K562 (cell line): ENCODE data around the gene FAM186B. TPM values are rescaled to one million over a fixed set of nuclear protein-coding genes. Genes with fewer than 3 reads are reported as not detected.

Source experiments
- ASH1L ChIP-seq: fragments of 450-650 bp; IDR thresholded peaks from 2 replicates; pipeline ENCODE4 v1.6.1; 2018; ENCODE audit warnings: borderline replicate concordance, mild to moderate bottlenecking, low read depth; ENCODE audit not compliant: partially characterized antibody
- JUND ChIP-seq, 2 experiments: IDR thresholded peaks; 2 replicates in 1 of 2; 3 replicates in 1 of 2; pipeline ENCODE4 v1.6.1; 2011; ENCODE audit warnings: borderline replicate concordance in 2 of 2, low read depth in 2 of 2, low read length in 2 of 2, improper control_type of control experiment in 1 of 2, missing biosample characterization in 1 of 2, missing genetic modification characterization in 1 of 2, missing genetic modification reagents in 1 of 2
- KLF6 ChIP-seq: fragments of 250-450 bp; sonication (Bioruptor Pico); IDR thresholded peaks from 2 replicates; pipeline ENCODE4 v1.4.0; 2020; ENCODE audit warnings: mild to moderate bottlenecking, moderate library complexity, borderline replicate concordance
- L3MBTL2 ChIP-seq: fragments of 450-650 bp; IDR thresholded peaks from 2 replicates; pipeline ENCODE4 v1.6.1; 2016; ENCODE audit warnings: mild to moderate bottlenecking, moderate library complexity
- NR2F6 ChIP-seq: fragments of 450-650 bp; formaldehyde crosslinking; IDR thresholded peaks from 2 replicates; pipeline ENCODE4 v1.4.0; 2020; ENCODE audit warnings: mild to moderate bottlenecking
- PHB2 ChIP-seq: fragments of 450-650 bp; IDR thresholded peaks from 2 replicates; pipeline ENCODE4 v1.6.1; 2017; ENCODE audit warnings: low read depth
- PML ChIP-seq: IDR thresholded peaks from 2 replicates; pipeline ENCODE4 v1.6.1; 2012; ENCODE audit warnings: low read length, inconsistent platforms
- POLR2A ChIP-seq: fragments of 450-650 bp; conservative IDR thresholded peaks from 2 replicates; pipeline ENCODE4 v1.6.1; 2016
- POLR2B ChIP-seq: fragments of 450-650 bp; IDR thresholded peaks from 2 replicates; pipeline ENCODE4 v1.6.1; 2018; ENCODE audit warnings: low read depth; ENCODE audit not compliant: partially characterized antibody
- RBFOX2 ChIP-seq: fragments of 200-400 bp; formaldehyde crosslinking; IDR thresholded peaks from 2 replicates; pipeline ENCODE4 v1.6.1; 2017; ENCODE audit warnings: low read depth, mild to moderate bottlenecking, low read length, moderate library complexity
- RFX1 ChIP-seq: fragments of 450-650 bp; IDR thresholded peaks from 2 replicates; pipeline ENCODE4 v1.6.1; 2016; ENCODE audit warnings: mild to moderate bottlenecking, moderate library complexity
- SREBF1 ChIP-seq: fragments of 150-350 bp; IDR thresholded peaks from 2 replicates; pipeline ENCODE4 v1.6.1; 2014; ENCODE audit warnings: antibody characterized with exemption, low read depth, low read length, borderline replicate concordance
- TAF9B ChIP-seq: fragments of 450-650 bp; IDR thresholded peaks from 2 replicates; pipeline ENCODE4 v1.6.1; 2018; ENCODE audit warnings: mild to moderate bottlenecking; ENCODE audit not compliant: partially characterized antibody
- U2AF2 ChIP-seq: fragments of 200-400 bp; formaldehyde crosslinking; optimal IDR thresholded peaks from 2 replicates; pipeline ENCODE3; 2017; ENCODE audit warnings: low read depth, mild to moderate bottlenecking, low read length
- YY1 ChIP-seq, 3 experiments: IDR thresholded peaks; 2 replicates each; pipeline ENCODE4 v1.6.1; 2011; ENCODE audit warnings: low read length in 2 of 3, mild to moderate bottlenecking in 2 of 3, moderate library complexity in 2 of 3, borderline replicate concordance in 1 of 3, control low read depth in 1 of 3, low read depth in 1 of 3; ENCODE audit not compliant: insufficient read depth in 3 of 3, insufficient replicate concordance in 2 of 3, control insufficient read depth in 1 of 3, insufficient read length in 1 of 3; ENCODE audit errors: extremely low read depth in 1 of 3
- polyA plus RNA-seq, 8 experiments: library from polyadenylated mRNA; depleted of rRNA in 4 of 8; stranded (reverse) in 5 of 8; unstranded in 3 of 8; fragments of >200 nt; fragmentation: Nextera tagmentation in 2 of 8; fragmentation: Illumina TruSeq in 1 of 8; extraction: Ambion mirVana in 2 of 8; extraction: Trizol in 1 of 8; gene quantifications; 2 replicates each; pipeline versions ENCODE4 v1.2.1 to v1.2.3, GENCODE V29; 2011 to 2014; ENCODE audit warnings: inconsistent platforms in 1 of 8, missing spikeins in 1 of 8
- total RNA-seq, 7 experiments: library from RNA; depleted of rRNA in 6 of 7; stranded (reverse); fragments of >200 nt in 6 of 7; fragmentation: Illumina TruSeq in 2 of 7; extraction: Trizol in 2 of 7; gene quantifications; 2 replicates each; pipeline versions ENCODE4 v1.2.1 to v1.2.3, GENCODE V29; 2011 to 2021; ENCODE audit warnings: low replicate concordance in 1 of 7
- TF ChIP-seq, protein P1 (sequence below), 2 experiments: fragments of 450-650 bp; conservative IDR thresholded peaks; 2 replicates each; pipeline ENCODE4 v1.6.1; 2017; ENCODE audit warnings: mild to moderate bottlenecking in 2 of 2, moderate library complexity in 2 of 2
- TF ChIP-seq, protein P2 (sequence below): fragments of 250-450 bp; sonication (Bioruptor Pico); IDR thresholded peaks from 2 replicates; pipeline ENCODE4 v1.4.0; 2020; ENCODE audit warnings: mild to moderate bottlenecking, moderate library complexity
- TF ChIP-seq, protein P3 (sequence below): sonication (generic); formaldehyde crosslinking; IDR thresholded peaks from 2 replicates; pipeline ENCODE4 v1.9.0; 2022; ENCODE audit warnings: mild to moderate bottlenecking, missing genetic modification reagents
- TF ChIP-seq, protein P4 (sequence below): IDR thresholded peaks from 2 replicates; pipeline ENCODE4 v1.6.1; 2014; ENCODE audit warnings: antibody characterized with exemption
- TF ChIP-seq, protein P5 (sequence below): fragments of 250-450 bp; sonication (Bioruptor Pico); IDR thresholded peaks from 2 replicates; pipeline ENCODE4 v1.4.0; 2020

FAM186B gene
- total and polyA plus RNA-seq, 9 of the 15 experiments (the other 6 are each of a cell fraction or from before 2014, with no cell fraction given) = 0.07 to 0.42 (median 0.15) TPM

DNA sequence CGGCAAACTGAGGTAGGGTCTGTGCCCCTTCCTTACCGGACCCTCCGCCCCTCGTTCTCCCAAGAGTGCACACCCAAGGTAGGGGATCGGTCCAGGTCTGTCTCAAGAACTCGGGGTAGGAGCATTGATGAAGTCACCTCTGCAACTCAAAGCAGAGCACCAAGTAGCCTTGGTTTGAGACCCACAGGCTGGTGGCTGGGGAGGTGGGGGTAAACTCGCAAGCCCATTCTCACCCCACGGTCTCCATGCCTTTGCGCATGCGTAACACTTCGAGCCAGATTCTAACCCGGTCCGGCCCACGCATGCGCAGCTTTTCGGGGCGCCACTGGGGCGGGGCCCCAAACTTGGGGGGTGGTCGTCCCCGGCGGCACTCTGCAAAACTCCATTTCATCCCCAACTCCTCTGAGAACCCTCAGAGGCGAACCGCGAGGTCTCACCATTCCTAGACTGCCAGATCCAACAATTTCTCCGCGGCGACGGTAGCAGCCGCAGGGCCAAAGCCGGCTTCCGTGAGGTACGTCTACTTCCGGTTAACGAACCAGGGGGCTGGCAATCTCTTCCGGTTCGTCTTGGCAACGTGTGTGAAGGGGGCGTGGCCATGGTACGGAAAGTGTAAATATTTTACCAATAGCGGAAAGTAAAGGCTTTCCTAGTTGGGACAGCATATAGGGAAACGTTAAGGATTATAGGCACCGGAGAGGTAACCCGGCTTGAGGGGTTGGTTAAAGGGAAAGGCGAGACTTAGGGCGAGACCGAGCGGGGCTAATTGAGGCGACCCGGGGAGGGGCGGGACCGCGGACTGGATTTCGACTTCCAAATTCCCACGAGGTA, 37.6 kb downstream of the FAM186B start, which contains the start of gene MCRS1 (continued):
- peak; percentile 73 for TF ChIP-seq RFX1
- peak; percentile 91 for TF ChIP-seq RBFOX2
- TF ChIP-seq POLR2B = peak; percentile 99
- TF ChIP-seq, protein P1, sequence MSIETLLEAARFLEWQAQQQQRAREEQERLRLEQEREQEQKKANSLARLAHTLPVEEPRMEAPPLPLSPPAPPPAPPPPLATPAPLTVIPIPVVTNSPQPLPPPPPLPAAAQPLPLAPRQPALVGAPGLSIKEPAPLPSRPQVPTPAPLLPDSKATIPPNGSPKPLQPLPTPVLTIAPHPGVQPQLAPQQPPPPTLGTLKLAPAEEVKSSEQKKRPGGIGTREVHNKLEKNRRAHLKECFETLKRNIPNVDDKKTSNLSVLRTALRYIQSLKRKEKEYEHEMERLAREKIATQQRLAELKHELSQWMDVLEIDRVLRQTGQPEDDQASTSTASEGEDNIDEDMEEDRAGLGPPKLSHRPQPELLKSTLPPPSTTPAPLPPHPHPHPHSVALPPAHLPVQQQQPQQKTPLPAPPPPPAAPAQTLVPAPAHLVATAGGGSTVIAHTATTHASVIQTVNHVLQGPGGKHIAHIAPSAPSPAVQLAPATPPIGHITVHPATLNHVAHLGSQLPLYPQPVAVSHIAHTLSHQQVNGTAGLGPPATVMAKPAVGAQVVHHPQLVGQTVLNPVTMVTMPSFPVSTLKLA (conservative IDR thresholded peaks at IDR 0.05) = peak; percentile 98 to 99
- TF ChIP-seq KLF6 = 0 out of 2 replicates have a peak, but pooled peaks have one; percentile 40
- TF ChIP-seq, protein P2, sequence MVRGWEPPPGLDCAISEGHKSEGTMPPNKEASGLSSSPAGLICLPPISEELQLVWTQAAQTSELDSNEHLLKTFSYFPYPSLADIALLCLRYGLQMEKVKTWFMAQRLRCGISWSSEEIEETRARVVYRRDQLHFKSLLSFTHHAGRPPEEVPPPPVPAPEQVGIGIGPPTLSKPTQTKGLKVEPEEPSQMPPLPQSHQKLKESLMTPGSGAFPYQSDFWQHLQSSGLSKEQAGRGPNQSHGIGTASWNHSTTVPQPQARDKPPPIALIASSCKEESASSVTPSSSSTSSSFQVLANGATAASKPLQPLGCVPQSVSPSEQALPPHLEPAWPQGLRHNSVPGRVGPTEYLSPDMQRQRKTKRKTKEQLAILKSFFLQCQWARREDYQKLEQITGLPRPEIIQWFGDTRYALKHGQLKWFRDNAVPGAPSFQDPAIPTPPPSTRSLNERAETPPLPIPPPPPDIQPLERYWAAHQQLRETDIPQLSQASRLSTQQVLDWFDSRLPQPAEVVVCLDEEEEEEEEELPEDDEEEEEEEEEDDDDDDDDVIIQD (CRISPR knock-in tag) = no peak
- peak; percentile 26; the same call in 1 of the 2 replicates for TF ChIP-seq NR2F6 (CRISPR knock-in tag)
- TF ChIP-seq, protein P3, sequence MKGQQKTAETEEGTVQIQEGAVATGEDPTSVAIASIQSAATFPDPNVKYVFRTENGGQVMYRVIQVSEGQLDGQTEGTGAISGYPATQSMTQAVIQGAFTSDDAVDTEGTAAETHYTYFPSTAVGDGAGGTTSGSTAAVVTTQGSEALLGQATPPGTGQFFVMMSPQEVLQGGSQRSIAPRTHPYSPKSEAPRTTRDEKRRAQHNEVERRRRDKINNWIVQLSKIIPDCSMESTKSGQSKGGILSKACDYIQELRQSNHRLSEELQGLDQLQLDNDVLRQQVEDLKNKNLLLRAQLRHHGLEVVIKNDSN (CRISPR knock-in tag) = peak; percentile 61
- TF ChIP-seq POLR2A = peak; percentile 98
- peak; percentile 92 for TF ChIP-seq PML
- TF ChIP-seq, protein P4, sequence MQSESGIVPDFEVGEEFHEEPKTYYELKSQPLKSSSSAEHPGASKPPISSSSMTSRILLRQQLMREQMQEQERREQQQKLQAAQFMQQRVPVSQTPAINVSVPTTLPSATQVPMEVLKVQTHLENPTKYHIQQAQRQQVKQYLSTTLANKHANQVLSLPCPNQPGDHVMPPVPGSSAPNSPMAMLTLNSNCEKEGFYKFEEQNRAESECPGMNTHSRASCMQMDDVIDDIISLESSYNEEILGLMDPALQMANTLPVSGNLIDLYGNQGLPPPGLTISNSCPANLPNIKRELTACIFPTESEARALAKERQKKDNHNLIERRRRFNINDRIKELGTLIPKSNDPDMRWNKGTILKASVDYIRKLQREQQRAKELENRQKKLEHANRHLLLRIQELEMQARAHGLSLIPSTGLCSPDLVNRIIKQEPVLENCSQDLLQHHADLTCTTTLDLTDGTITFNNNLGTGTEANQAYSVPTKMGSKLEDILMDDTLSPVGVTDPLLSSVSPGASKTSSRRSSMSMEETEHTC = 0 out of 2 replicates have a peak, but pooled peaks have one; percentile 9
- TF ChIP-seq, protein P5, sequence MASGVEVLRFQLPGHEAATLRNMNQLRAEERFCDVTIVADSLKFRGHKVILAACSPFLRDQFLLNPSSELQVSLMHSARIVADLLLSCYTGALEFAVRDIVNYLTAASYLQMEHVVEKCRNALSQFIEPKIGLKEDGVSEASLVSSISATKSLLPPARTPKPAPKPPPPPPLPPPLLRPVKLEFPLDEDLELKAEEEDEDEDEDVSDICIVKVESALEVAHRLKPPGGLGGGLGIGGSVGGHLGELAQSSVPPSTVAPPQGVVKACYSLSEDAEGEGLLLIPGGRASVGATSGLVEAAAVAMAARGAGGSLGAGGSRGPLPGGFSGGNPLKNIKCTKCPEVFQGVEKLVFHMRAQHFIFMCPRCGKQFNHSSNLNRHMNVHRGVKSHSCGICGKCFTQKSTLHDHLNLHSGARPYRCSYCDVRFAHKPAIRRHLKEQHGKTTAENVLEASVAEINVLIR (CRISPR knock-in tag) = 0 out of 2 replicates have a peak, but pooled peaks have one; percentile 3
- TF ChIP-seq L3MBTL2 = peak; percentile 78
- peak; percentile 89 for TF ChIP-seq TAF9B
- TF ChIP-seq U2AF2 = no peak
- peak; percentile 66 for TF ChIP-seq ASH1L
- TF ChIP-seq SREBF1 = 0 out of 2 replicates have a peak, but pooled peaks have one; percentile 21
- no peak for TF ChIP-seq PHB2
- TF ChIP-seq YY1 (IDR thresholded peaks at IDR 0.05; ENCODE audit: borderline replicate concordance in 1 of 3, control insufficient read depth in 1 of 3, extremely low read depth in 1 of 3, insufficient read depth in 3 of 3, insufficient read length in 1 of 3, insufficient replicate concordance in 2 of 3, low read depth in 1 of 3, low read length in 2 of 3) = peak in 1 of 3 experiments; percentile 26
- peak; percentile 32; the same call in 1 of the 2 replicates for TF ChIP-seq JUND (IDR thresholded peaks at IDR 0.05; ENCODE audit: borderline replicate concordance, low read depth, low read length)
- TF ChIP-seq JUND (tag; IDR thresholded peaks at IDR 0.05; ENCODE audit: borderline replicate concordance, low read depth, low read length) = no peak
